Glutamatergic neuron (in vitro differentiated cells): ENCODE results near the gene SPINK14. TPM values are rescaled to one million over a fixed set of nuclear protein-coding genes. Genes with fewer than 3 reads are reported as not detected.

ENCODE experiments used
- DNase-seq: peaks from one replicate; pipeline ENCODE4 v3.0.0; 2022
- H3K27ac Mint-ChIP-seq: one replicate; pipeline ENCODE4 v1.8.0; 2020; ENCODE audit warnings: mild to moderate bottlenecking, mixed read lengths, inconsistent platforms; ENCODE audit not compliant: unreplicated experiment
- H3K27me3 Mint-ChIP-seq: one replicate; pipeline ENCODE4 v1.8.0; 2020; ENCODE audit warnings: mild to moderate bottlenecking, moderate library complexity, mixed read lengths, inconsistent platforms; ENCODE audit not compliant: unreplicated experiment
- H3K36me3 Mint-ChIP-seq: one replicate; pipeline ENCODE4 v1.8.0; 2020; ENCODE audit warnings: mild to moderate bottlenecking, mixed read lengths, inconsistent platforms; ENCODE audit not compliant: unreplicated experiment
- H3K4me1 Mint-ChIP-seq: one replicate; pipeline ENCODE4 v1.8.0; 2020; ENCODE audit warnings: mild to moderate bottlenecking, low read depth, mixed read lengths, inconsistent platforms; ENCODE audit not compliant: unreplicated experiment
- H3K4me3 Mint-ChIP-seq: one replicate; pipeline ENCODE4 v1.8.0; 2020; ENCODE audit warnings: mild to moderate bottlenecking, mixed read lengths, inconsistent platforms; ENCODE audit not compliant: unreplicated experiment
- H3K9me3 Mint-ChIP-seq: one replicate; pipeline ENCODE4 v1.8.0; 2020; ENCODE audit warnings: mild to moderate bottlenecking, moderate library complexity, mixed read lengths, inconsistent platforms; ENCODE audit not compliant: unreplicated experiment
- total RNA-seq: library from RNA; stranded (reverse); fragmentation: NEBNext Ultra II Directional; extraction: Animal tissue kit (Norgen Biotek cat#: 25700); gene quantifications from one replicate; pipeline ENCODE4 v1.2.1, GENCODE V29; 2021; ENCODE audit not compliant: unreplicated experiment
- TF ChIP-seq, protein P1 (sequence below): fragments of 200-600 bp; sonication (generic); IDR thresholded peaks from one replicate; pipeline ENCODE4 v1.5.0; 2021; ENCODE audit not compliant: partially characterized antibody, unreplicated experiment

Gene SPINK14
- total RNA-seq, 1 donor from 2014 or later: not detected

DNA sequence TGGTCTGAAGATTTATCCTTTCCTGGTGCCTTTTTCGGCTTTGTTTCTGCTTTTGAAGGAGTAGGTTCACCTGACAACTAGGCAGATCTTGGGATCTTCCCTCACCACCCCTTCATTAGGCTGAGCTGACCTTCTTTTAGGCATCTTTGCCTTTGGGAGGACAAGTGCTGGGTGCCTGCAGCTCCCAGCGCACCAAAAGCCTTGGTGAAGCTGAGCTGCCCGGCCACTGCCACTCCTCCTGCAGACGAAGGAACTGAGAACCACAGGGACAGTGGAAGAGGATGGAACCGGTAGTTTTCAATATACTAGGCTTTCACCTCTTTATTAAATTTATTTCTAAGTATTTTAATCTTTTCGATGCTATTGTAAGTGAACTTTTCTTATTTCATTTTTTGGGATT is 53.2 kb downstream of the SPINK14 start:
- DNase-seq: no peak
- Mint-ChIP-seq H3K27me3 (no peaks in the 10 kb centered on the region), H3K36me3 (no peaks in the 10 kb centered on the region), H3K9me3 (no peaks in the 10 kb centered on the region), H3K4me1 (no peaks in the 10 kb centered on the region), H3K4me3 (no peak overlapping the region), H3K27ac (no peak overlapping the region)
- TF ChIP-seq, protein P1, sequence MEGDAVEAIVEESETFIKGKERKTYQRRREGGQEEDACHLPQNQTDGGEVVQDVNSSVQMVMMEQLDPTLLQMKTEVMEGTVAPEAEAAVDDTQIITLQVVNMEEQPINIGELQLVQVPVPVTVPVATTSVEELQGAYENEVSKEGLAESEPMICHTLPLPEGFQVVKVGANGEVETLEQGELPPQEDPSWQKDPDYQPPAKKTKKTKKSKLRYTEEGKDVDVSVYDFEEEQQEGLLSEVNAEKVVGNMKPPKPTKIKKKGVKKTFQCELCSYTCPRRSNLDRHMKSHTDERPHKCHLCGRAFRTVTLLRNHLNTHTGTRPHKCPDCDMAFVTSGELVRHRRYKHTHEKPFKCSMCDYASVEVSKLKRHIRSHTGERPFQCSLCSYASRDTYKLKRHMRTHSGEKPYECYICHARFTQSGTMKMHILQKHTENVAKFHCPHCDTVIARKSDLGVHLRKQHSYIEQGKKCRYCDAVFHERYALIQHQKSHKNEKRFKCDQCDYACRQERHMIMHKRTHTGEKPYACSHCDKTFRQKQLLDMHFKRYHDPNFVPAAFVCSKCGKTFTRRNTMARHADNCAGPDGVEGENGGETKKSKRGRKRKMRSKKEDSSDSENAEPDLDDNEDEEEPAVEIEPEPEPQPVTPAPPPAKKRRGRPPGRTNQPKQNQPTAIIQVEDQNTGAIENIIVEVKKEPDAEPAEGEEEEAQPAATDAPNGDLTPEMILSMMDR: no peak

DNA sequence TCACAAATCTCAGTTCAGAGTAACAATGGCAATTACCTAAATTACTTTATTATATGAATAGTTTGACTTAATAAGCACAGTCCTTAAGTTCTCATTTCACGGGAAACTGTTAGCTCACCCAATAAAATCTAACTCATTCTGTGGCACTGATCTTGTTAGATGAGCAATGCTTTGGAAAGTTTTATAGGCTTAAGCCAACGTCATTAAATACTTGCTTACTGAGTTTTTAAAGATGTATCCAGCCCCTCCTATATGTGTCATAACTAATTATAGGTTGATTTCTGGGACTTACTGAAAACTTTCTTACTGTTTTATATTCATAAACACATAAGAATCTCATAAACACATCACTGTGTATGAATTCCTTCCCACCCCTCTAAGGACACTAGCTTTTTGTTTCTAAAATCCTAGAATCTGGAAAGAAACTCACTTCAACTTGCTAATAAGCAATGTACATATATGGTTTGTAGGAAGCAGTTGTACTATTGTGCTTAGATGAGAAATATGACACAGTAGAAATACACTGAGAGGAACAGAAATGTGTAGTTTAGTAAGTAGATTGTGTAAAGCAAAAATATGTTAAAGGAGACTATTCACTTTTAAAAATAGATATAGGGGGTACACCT is 55.9 kb downstream of the SPINK14 start:
- DNase-seq: no peak
- H3K4me3 Mint-ChIP-seq: no peak overlapping the region
- no peaks in the 10 kb centered on the region for H3K36me3 Mint-ChIP-seq
- no peak overlapping the region for H3K27ac Mint-ChIP-seq
- no peaks in the 10 kb centered on the region for H3K27me3 Mint-ChIP-seq
- TF ChIP-seq, protein P1: no peak
- no peaks in the 10 kb centered on the region for H3K4me1 Mint-ChIP-seq
- no peaks in the 10 kb centered on the region for H3K9me3 Mint-ChIP-seq

Other genes with a start within 250 kb of the SPINK14 start
- gene SPINK5, start 104.6 kb upstream of the SPINK14 start, total RNA-seq: 7.5 TPM
- gene SPINK6, start 34.5 kb downstream of the SPINK14 start, total RNA-seq: not detected
- gene MARCOL, start 70.0 kb downstream of the SPINK14 start, total RNA-seq: not detected
- gene SPINK13, start 100.2 kb downstream of the SPINK14 start, total RNA-seq: not detected
- not detected for gene SPINK7, start 143.9 kb downstream of the SPINK14 start, total RNA-seq
- gene SPINK9, start 167.0 kb downstream of the SPINK14 start, total RNA-seq: not detected
- gene FBXO38, start 215.4 kb downstream of the SPINK14 start, total RNA-seq: 132 TPM